GM12878 (cell line): ENCODE data around the gene VSTM2B. TPM values are rescaled to one million over a fixed set of nuclear protein-coding genes. Genes with fewer than 3 reads are reported as not detected.

ENCODE experiments used
- ATAC-seq: fragments of 200-7000 bp; cut with Tn5 transposase; 3 replicates; pipeline ENCODE4 v1.9.1; 2020; ENCODE audit warnings: mild to moderate bottlenecking, moderate library complexity
- BruUV-seq: library from RNA; stranded (reverse); fragments of 400-500 nt; replicated peaks from 2 replicates; lab custom pipeline; 2021; lab: Mats Ljungman, UMichigan
- CTCF ChIA-PET: fragments of 300-600 bp; sonication (Branson Sonifier 250); formaldehyde crosslinking; extraction: SDS; loops from one replicate; lab custom pipeline; 2021; ENCODE audit warnings: inconsistent platforms; lab: Yijun Ruan, JAX
- POLR2A ChIA-PET: fragments of 350-600 bp; formaldehyde crosslinking; extraction: SDS; loops from one replicate; lab custom pipeline; 2021; ENCODE audit warnings: inconsistent platforms; lab: Charles Lee
- RAD21 ChIA-PET: fragments of 300-600 bp; sonication (Branson Sonifier 250); formaldehyde crosslinking; loops from one replicate; lab custom pipeline; 2023; ENCODE audit warnings: antibody characterized with exemption; ENCODE audit not compliant: unreplicated experiment; lab: Charles Lee
- SMC1A ChIA-PET: fragments of 300-600 bp; sonication (Branson Sonifier 250); formaldehyde crosslinking; loops from one replicate; lab custom pipeline; 2023; ENCODE audit not compliant: unreplicated experiment, uncharacterized antibody; lab: Charles Lee
- DNase-seq: peaks from one replicate; pipeline ENCODE4 v3.0.0-alpha.2; 2011; ENCODE audit warnings: low read depth, low spot score
- FAIRE-seq: peaks from 3 replicates; lab custom pipeline; 2011; peaks lifted over from hg19 to GRCh38; lab: Jason Lieb, UNC
- H2AFZ ChIP-seq: 2 replicates; pipeline ENCODE4 v1.6.0; 2011; ENCODE audit warnings: low read depth, low read length, control low read depth; ENCODE audit not compliant: control insufficient read depth
- H3K27ac ChIP-seq: 2 replicates; pipeline ENCODE4 v1.5.1; 2011; ENCODE audit warnings: control low read depth; ENCODE audit not compliant: control insufficient read depth, insufficient read depth
- H3K27me3 ChIP-seq, 2 experiments: replicated peaks in 1 of 2; 2 replicates each; pipeline versions ENCODE4 v1.6.0 to v1.6.1; 2011; ENCODE audit warnings: low read length in 1 of 2; ENCODE audit not compliant: control insufficient read depth in 2 of 2, insufficient read depth in 2 of 2
- H3K36me3 ChIP-seq, 2 experiments: 2 replicates each; pipeline ENCODE4 v1.5.1; 2011; ENCODE audit warnings: low read length in 1 of 2; ENCODE audit not compliant: control insufficient read depth in 2 of 2, insufficient read depth in 2 of 2
- H3K4me1 ChIP-seq: 2 replicates; pipeline ENCODE4 v1.6.1; 2011; ENCODE audit warnings: mild to moderate bottlenecking, low read length, moderate library complexity, mixed read lengths; ENCODE audit not compliant: control insufficient read depth, insufficient read depth
- H3K4me2 ChIP-seq: 2 replicates; pipeline ENCODE4 v1.6.0; 2011; ENCODE audit warnings: control low read depth; ENCODE audit not compliant: control insufficient read depth, insufficient read depth
- H3K4me3 ChIP-seq: fragments of 200-600 bp; sonication (generic); 2 replicates; pipeline ENCODE4 v1.5.1; 2016
- H3K79me2 ChIP-seq: 2 replicates; pipeline ENCODE4 v1.6.0; 2011; ENCODE audit warnings: low read length; ENCODE audit not compliant: control insufficient read depth, insufficient read depth
- H3K9ac ChIP-seq: 2 replicates; pipeline ENCODE4 v1.8.0; 2011; ENCODE audit warnings: low read length, control low read depth, mixed read lengths; ENCODE audit not compliant: control insufficient read depth, insufficient read depth
- H3K9me3 ChIP-seq: replicated peaks from 3 replicates; pipeline ENCODE4 v1.5.1; 2011; ENCODE audit warnings: mild to moderate bottlenecking, low read length; ENCODE audit not compliant: control insufficient read depth, insufficient read depth
- H4K20me1 ChIP-seq: 2 replicates; pipeline ENCODE4 v1.6.0; 2011; ENCODE audit not compliant: control insufficient read depth, insufficient read depth
- CBX3 ChIP-seq: fragments of 200-600 bp; sonication (generic); IDR thresholded peaks from 2 replicates; pipeline ENCODE4 v1.6.1; 2016; ENCODE audit warnings: low read depth, borderline replicate concordance
- CHD2 ChIP-seq: IDR thresholded peaks from 2 replicates; pipeline ENCODE4 v1.6.1; 2011; ENCODE audit warnings: low read depth, low read length, improper control_type of control experiment, borderline replicate concordance
- CREM ChIP-seq: IDR thresholded peaks from 2 replicates; pipeline ENCODE4 v1.6.1; 2014; ENCODE audit warnings: antibody characterized with exemption, low read depth
- FOXK2 ChIP-seq: fragments of 450-650 bp; IDR thresholded peaks from 2 replicates; pipeline ENCODE4 v1.6.1; 2017; ENCODE audit warnings: mild to moderate bottlenecking, moderate library complexity
- HDAC2 ChIP-seq: fragments of 200-600 bp; sonication (generic); IDR thresholded peaks from 2 replicates; pipeline ENCODE4 v1.6.1; 2017
- IRF5 ChIP-seq: fragments of 450-650 bp; IDR thresholded peaks from 2 replicates; pipeline ENCODE4 v1.6.1; 2017; ENCODE audit warnings: borderline replicate concordance
- NRF1 ChIP-seq: conservative IDR thresholded peaks from 2 replicates; pipeline ENCODE4 v1.6.1; 2011; ENCODE audit warnings: mild to moderate bottlenecking, low read depth, low read length, improper control_type of control experiment
- POLR2AphosphoS2 ChIP-seq: IDR thresholded peaks from 2 replicates; pipeline ENCODE4 v1.6.1; 2011; ENCODE audit warnings: low read depth, mild to moderate bottlenecking, low read length, improper control_type of control experiment, moderate library complexity
- RBBP5 ChIP-seq: fragments of 200-600 bp; sonication (generic); conservative IDR thresholded peaks from 2 replicates; pipeline ENCODE4 v1.6.1; 2016
- SMAD5 ChIP-seq: IDR thresholded peaks from 2 replicates; pipeline ENCODE4 v1.6.1; 2016; ENCODE audit warnings: antibody characterized with exemption, low read depth
- YY1 ChIP-seq: IDR thresholded peaks from 2 replicates; pipeline ENCODE4 v1.6.1; 2011; ENCODE audit warnings: low read depth, mild to moderate bottlenecking, low read length
- WGBS: methylation state at CpG from one replicate; pipeline ENCODE4 v1.1.6; 2016; ENCODE audit warnings: low lambda C conversion rate; ENCODE audit not compliant: insufficient replicate concordance, insufficient coverage; ENCODE audit errors: missing lambda C conversion rate; 5-methylcytosine and 5-hydroxymethylcytosine counted together
- in situ Hi-C: fragments of 300-500 bp; cut with MboI; formaldehyde crosslinking; loops from 9 replicates; pipeline ENCODE4 v1.14.3; 2018; ENCODE audit warnings: mixed read lengths
- intact Hi-C: fragments of 100-400 bp; cut with micrococcal nuclease; formaldehyde crosslinking; loops from one replicate; pipeline ENCODE4 v1.14.2; 2022; ENCODE audit not compliant: unreplicated experiment
- polyA plus RNA-seq, 11 experiments: library from polyadenylated mRNA; depleted of rRNA in 4 of 11; unstranded in 6 of 11; stranded (reverse) in 5 of 11; fragments of >200 nt; fragmentation: Nextera tagmentation in 4 of 11; fragmentation: Illumina TruSeq in 1 of 11; extraction: Ambion mirVana in 4 of 11; extraction: Trizol in 1 of 11; gene quantifications; 1 replicate in 1 of 11; 2 replicates in 10 of 11; pipeline versions ENCODE4 v1.2.1 to v1.2.3, GENCODE V29; 2011 to 2016; ENCODE audit warnings: inconsistent platforms in 2 of 11, missing spikeins in 2 of 11, low read depth in 1 of 11
- total RNA-seq, 4 experiments: library from RNA; depleted of rRNA in 3 of 4; stranded (reverse); fragments of >200 nt in 3 of 4; fragmentation: Illumina TruSeq in 1 of 4; extraction: Trizol in 1 of 4; gene quantifications; 2 replicates each; pipeline versions ENCODE4 v1.2.1 to v1.2.3, GENCODE V29; 2013 to 2021
- TF ChIP-seq, protein P1 (sequence below): fragments of 450-650 bp; IDR thresholded peaks from 2 replicates; pipeline ENCODE4 v1.6.1; 2017; ENCODE audit warnings: mild to moderate bottlenecking, low read depth, inconsistent platforms; ENCODE audit not compliant: poor library complexity, severe bottlenecking
- TF ChIP-seq, protein P2 (sequence below): IDR thresholded peaks from 2 replicates; pipeline ENCODE4 v1.6.1; 2011; ENCODE audit warnings: low read depth, mild to moderate bottlenecking, low read length, moderate library complexity, borderline replicate concordance; ENCODE audit errors: extremely low read depth
- TF ChIP-seq, protein P3 (sequence below): fragments of 450-650 bp; IDR thresholded peaks from 2 replicates; pipeline ENCODE4 v1.6.1; 2017; ENCODE audit warnings: low read depth, mild to moderate bottlenecking, moderate library complexity

VSTM2B gene
- total and polyA plus RNA-seq, 10 of the 15 experiments (the other 5 are each of a cell fraction or from before 2014, with no cell fraction given), result not detected

GRCh38 chr19:29605653-29606419 is 80.0 kb downstream of the VSTM2B start, which contains the start of gene POP4:
Gene POP4 (plus strand): TSS chr19:29606283. CDS start chr19:29606319, 36 bp downstream.
- ATAC-seq, result peak; percentile 87
- Histone ChIP-seq H3K36me3 (peaks cover 1 to 7% of the 10 kb centered on the region in 2 experiments; a peak in 3 of 4 replicates), H3K9me3 (no peaks in the 10 kb centered on the region), H3K4me3 (peak within 1 kb of the TSS; percentile 79), H4K20me1 (no peaks in the 10 kb centered on the region), H3K9ac (peak within 1 kb of the TSS; percentile 98), H3K79me2 (peaks cover 21% of the 10 kb centered on the region), H3K27me3 (no peaks in the 10 kb centered on the region), H2AFZ (peak within 1 kb of the TSS; percentile 94), H3K27ac (peak within 1 kb of the TSS; percentile 98), H3K4me1 (peaks cover 13% of the 10 kb centered on the region), H3K4me2 (peak within 1 kb of the TSS; percentile 86)
- under 1% methylated on average over 47 of the region's 47 CpGs for WGBS
- TSS peak; percentile 95 for BruUV-seq
- DNase-seq, result peak; percentile 83
- intact Hi-C loops (loop anchor here (1.0 to 10.0 kb wide), 2 partner anchors 110 to 239 kb away; no protein-coding TSS in a partner anchor), in situ Hi-C loops (loop anchor here (5.0 to 10.0 kb wide), 3 partner anchors 86 to 394 kb away; partner anchors contain the start of genes C19orf12 and UQCRFS1)
- ChIA-PET SMC1A (interaction anchor here (0.6 to 3.1 kb wide), 7 partner anchors 9 to 110 kb away, joined by 3 to 18 read pairs (median 7); partner anchors contain the start of genes C19orf12 and PLEKHF1), CTCF (interaction anchor here (0.6 to 9.5 kb wide), 7 partner anchors 61 to 798 kb away, joined by 3 to 237 read pairs (median 12); partner anchors contain the start of genes C19orf12 and PLEKHF1), RAD21 (interaction anchor here (0.9 to 2.9 kb wide), 8 partner anchors 55 to 110 kb away, joined by 3 to 34 read pairs (median 4); partner anchors contain the start of genes C19orf12 and PLEKHF1), POLR2A (interaction anchor here (0.8 to 2.1 kb wide), 9 partner anchors 9 to 110 kb away, joined by 3 to 17 read pairs (median 4); partner anchors contain the start of genes C19orf12 and PLEKHF1)
- FAIRE-seq, result peak; percentile 72
- TF ChIP-seq CBX3 (no peak), NRF1 (peak; percentile 93), CREM (peak; percentile 100), HDAC2 (no peak), POLR2AphosphoS2 (peak; percentile 89), FOXK2 (peak; percentile 74), YY1 (peak; percentile 87), IRF5 (no peak), CHD2 (peak; percentile 73), SMAD5 (peak; percentile 96), RBBP5 (no peak)
- TF ChIP-seq, protein P1, sequence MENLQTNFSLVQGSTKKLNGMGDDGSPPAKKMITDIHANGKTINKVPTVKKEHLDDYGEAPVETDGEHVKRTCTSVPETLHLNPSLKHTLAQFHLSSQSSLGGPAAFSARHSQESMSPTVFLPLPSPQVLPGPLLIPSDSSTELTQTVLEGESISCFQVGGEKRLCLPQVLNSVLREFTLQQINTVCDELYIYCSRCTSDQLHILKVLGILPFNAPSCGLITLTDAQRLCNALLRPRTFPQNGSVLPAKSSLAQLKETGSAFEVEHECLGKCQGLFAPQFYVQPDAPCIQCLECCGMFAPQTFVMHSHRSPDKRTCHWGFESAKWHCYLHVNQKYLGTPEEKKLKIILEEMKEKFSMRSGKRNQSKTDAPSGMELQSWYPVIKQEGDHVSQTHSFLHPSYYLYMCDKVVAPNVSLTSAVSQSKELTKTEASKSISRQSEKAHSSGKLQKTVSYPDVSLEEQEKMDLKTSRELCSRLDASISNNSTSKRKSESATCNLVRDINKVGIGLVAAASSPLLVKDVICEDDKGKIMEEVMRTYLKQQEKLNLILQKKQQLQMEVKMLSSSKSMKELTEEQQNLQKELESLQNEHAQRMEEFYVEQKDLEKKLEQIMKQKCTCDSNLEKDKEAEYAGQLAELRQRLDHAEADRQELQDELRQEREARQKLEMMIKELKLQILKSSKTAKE, result peak; percentile 23
- TF ChIP-seq, protein P2, sequence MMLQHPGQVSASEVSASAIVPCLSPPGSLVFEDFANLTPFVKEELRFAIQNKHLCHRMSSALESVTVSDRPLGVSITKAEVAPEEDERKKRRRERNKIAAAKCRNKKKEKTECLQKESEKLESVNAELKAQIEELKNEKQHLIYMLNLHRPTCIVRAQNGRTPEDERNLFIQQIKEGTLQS, result peak; percentile 94
- TF ChIP-seq, protein P3, sequence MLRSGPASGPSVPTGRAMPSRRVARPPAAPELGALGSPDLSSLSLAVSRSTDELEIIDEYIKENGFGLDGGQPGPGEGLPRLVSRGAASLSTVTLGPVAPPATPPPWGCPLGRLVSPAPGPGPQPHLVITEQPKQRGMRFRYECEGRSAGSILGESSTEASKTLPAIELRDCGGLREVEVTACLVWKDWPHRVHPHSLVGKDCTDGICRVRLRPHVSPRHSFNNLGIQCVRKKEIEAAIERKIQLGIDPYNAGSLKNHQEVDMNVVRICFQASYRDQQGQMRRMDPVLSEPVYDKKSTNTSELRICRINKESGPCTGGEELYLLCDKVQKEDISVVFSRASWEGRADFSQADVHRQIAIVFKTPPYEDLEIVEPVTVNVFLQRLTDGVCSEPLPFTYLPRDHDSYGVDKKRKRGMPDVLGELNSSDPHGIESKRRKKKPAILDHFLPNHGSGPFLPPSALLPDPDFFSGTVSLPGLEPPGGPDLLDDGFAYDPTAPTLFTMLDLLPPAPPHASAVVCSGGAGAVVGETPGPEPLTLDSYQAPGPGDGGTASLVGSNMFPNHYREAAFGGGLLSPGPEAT, result peak; percentile 94
